Superior temporal gyrus (tissue), 1 donor: ENCODE data around the gene KCNMB1.

Source experiments
- DNase-seq: peaks from one replicate; pipeline ENCODE4 v3.0.0-alpha.2; 2016; ENCODE audit errors: extremely low spot score

The KCNMB1 gene

DNA sequence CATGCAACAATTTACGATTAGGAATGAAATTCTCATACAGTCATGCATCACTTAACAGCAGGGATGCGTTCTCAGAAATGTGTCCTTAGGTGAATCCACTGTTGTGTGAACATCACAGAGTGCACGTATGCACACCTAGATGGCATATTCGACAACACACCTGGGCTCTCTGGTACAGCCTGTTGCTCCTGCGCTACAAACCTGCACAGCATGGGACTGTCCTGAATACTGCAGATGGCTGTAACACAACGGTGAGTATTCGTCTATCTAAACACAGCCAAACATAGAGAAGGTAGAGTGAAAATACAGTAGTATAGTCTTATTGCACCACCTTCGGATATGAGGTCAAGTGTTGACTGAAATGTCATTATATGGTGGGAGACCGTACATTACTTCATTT, 47.6 kb downstream of the KCNMB1 start:
- DNase-seq, result no peak

DNA sequence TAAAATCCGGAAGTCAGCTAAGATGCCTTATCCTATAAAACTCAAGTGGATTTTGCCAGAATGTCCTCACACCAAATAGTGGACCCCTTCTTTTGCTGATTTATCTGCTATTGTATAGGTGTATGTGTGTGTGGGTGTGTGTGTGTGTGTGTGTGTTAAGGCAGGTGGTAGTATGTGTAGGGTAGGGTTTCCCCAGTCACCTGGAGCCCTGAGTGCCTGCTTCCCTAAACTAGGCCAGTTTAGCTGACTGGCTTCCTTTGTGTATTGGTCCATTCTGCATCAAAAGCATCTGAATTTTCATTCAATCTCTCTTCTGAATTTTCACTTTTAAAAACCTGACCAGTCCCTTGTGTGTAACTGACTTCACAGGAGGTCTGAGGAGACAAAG, 49.4 kb downstream of the KCNMB1 start:
- DNase-seq, result no peak

DNA sequence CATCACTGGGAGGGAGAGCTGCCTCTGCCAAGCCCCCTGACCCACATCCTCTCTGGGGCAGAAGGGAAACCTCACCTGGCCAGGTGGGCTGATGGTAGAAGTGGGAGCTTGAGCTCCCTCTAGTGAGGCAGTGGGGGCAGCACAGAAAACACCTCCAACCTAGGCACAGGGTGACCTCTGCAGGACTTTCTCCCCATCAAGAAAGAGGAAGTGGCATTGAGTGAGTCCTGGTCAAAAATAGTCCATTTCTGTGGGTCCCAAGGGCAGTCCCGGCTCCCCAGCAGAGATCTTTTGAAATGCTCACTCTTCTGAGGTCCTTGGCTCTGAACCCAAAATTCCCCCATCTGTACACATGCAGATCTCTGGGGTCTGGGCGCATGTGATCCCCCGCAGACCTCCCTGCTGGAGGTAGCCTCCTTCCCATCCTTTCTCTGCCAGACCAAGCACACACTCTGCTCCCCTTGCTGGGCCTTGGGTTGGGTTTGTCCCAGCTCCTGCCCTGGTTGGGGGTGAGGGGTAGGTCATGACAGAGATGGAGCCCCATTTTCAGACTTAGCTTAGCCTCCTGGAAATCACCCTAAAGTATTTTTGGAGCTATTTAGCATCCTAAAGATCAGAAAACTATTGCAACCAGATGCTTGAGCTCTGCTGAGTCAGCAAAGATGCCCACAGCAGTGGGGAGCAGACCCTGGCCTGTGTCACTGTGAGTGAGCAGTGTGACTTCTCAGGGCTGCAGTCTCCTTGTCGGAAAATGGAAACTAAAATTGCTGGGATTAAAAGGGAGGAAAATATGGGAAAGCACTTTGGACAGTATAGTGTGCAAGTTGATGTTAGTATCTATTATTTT, 50.0 kb downstream of the KCNMB1 start:
- no peak for DNase-seq

DNA sequence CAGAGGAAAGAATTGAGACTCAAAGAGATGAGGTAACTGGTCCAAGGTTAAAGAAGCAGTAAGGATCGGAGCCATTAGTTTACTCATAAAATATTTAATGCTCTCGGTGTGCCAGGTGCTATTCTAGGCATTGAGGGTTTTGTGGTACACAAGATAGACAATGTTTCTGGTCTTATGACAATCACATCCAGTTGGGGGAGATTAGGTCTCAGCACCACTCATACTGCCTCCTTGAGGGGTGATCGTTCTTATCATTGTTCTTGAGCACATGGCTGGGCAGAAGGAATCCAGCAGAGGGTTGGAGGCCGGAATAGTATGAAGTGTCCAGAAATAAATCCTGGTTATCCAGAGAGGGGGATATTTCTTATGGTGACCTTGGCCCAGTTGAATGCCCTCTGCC, 50.9 kb downstream of the KCNMB1 start:
- no peak for DNase-seq

DNA sequence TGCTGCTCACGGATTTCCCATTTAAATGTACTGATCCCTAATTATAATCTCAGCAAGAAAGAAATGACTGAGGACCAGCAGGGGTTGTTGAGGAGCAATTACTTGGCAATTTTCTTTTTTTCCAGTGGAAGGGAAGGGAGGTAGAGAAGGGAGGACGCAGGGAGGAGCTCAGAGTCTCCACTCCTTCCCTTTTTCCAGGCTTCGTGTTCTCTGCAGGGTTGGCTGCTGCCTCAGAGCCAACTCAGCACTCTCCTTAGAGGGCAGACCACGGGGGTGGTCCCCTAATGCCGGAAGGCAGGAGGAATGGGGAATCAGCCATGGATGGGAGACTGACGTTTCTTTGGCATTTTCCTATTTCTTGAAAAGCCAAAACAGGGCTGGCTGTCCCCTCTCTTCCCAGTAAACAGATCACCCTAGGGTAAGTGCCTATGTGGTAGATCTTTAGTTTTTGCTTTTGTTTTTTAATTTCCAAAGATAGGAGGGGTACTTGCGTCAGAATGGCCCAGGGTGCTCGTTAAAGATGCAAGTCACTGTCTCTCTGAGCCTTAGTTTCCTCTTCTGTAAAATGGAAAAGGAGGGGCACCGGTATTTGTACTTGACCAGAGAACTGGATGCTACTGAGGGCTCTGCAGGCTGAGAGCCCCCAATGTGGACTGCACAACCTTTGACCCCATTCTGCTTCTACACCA, 52.0 kb downstream of the KCNMB1 start:
- no peak for DNase-seq

DNA sequence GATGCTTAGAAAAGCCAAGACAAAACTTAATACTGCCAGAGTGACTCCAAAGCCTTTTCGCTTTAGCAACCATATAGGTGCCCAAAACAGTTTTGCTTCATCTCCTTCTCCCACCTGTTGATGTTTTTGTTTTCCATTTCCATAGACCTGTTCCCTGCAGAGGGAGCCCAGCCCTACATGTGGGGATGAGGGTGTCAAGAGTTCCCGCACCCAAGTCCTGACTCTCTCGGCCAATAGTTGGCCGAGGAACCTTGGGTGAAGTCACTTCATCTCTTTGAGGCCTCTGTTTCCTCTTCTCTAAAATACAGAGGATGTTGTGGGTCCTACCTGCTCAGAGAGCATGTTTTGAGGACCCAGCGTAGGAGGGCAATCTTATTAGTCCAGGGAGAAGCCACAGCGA, 53.1 kb downstream of the KCNMB1 start:
- DNase-seq, result no peak

DNA sequence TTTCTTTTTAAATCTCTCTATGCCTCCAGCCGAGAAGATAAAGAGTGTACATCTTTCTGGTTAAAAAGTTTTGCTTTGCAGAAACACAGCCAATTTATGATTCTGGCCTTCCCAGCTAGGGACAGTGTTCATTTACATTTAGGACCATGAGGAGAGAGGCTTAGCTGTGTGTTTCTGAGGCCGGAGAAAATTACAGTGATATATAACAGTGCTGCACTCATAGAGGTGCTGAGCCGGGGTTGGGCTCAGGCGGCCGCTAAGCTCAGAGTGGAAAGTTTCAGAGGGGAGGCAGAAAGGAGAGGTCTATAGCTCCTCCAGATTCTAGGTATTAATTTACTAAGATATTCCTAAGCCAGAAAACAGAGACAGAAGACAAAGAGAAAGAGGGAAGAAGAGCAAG, 54.5 kb downstream of the KCNMB1 start:
- DNase-seq, result no peak

DNA sequence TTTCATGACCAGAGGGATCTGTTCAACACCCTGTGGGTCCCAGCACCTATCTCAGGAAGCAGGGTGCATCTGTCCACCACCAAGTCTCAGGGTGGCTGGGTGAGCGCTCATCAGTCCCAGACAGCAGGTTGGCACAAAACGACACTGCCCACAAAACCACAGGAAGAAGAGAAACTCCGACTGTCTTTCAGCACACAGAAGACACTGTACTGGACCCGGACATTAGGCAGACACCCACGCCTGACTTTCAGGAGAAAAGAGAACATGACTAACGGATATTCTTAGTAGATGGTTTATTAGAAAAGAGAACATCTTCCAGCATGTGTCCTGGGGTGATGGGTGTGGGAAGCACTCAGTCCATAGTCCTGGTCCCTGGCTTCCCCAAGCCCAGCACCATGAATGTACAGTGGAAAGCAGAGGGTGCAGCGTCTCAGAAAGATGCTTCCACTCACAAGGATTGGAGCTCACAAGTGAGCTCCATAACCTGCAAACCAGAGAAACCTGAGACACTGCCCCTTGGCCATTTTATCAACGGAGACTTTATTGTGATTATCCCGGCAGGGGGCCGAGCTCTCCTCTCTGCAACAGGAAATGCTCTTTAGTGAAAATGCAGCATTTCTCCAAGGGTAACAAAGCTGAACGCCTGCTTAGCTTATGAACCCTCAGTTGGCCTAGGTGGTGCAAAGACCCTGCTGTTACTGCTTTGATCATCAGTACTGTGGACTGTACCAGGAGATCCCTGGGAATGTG, 55.8 kb downstream of the KCNMB1 start:
- DNase-seq, result no peak

DNA sequence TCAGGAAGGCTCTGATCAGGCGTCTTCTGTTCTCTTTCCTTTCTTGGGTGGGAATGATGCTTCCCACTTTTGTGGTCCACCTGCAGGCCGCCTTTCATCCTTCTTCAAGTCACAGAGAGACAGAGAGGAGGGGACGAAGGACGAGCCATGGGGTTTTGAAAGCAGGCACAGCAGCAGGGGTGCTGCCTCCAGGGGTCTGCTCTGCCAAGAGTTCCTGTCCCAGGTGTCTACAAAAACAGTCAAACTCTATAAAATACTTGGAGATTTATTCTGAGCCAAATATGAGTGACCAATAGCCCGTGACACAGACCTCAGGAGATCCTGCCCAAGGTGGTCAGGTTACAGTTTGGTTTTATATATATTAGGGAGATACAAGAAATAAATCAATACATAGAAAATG, 57.1 kb downstream of the KCNMB1 start:
- no peak for DNase-seq

DNA sequence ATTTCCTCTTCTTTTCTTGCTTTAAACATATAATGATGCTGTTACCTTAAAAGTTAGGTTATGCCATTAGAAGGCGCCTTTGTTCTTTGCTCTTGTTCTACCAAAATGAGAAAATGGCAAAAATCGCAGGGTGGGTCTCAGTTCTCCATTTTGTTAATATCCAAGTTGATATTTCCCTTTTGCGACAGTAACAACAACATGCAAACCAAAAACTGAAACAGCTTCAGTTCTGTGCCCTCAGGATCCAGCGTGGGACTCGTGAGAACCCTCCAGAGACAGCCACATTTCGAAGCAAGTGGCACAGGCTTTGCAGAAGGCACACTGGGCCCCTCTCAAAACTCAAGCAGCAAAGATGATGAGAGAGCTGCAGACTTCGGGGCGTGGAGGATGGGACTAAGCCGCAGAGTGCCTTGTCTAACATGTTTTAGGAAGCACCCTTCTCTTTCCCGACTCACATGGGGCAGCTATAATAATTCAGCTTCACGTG, 58.6 kb downstream of the KCNMB1 start:
- DNase-seq, result no peak

DNA sequence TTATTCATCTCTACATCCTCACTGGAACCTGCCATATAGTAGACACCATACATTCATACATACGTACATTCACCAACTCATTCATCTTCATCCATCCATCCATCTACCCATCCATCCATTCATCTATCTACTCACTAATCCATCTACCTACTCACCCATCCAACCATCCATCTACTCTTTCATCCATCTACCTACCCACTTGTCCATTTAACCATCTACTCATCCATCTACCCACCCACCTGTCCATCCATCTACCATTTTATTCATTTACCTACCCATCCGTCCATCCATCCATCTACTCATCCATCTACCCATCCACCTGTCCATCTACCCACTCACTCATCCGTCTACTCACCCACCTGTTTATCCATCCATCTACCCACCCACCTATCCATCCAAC, 59.6 kb downstream of the KCNMB1 start:
- DNase-seq, result no peak

DNA sequence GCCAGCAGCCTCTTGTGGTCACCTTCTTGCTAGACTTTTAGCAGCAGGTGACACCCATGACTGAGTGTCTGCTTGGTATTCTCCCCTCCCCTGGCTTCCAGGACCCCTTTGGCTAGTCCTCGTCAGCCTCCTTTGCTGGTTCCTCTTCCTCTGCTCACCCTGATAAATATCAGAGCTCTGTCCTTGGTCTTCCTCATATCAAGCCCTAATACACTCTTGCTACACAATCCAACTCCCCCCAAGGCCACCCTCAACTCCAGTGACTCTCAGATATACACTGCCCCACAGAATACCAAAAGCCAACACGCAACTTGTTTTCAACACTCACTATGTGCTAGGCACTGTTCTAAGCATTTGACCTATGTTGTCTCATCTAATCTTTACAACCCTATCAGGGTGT, 61.3 kb downstream of the KCNMB1 start:
- no peak for DNase-seq

DNA sequence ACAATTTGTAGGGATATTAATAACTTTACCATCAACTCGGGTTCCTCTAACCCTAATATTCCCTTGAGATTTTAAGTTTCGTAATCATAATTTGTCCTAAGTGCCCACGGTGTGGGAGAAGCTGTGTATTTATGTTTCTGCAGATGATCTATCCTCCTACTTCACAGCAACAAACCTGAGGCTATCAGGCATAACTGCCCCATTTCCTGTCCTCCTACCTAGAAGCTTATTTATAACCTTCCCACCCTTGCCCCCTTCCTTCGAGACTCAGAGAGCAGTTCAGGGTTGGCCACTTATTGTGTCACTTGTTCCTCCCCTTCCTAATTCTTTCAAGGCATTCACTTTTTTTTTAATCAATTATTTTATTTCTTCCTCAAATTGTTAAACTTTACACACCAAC, 62.0 kb downstream of the KCNMB1 start:
- DNase-seq, result no peak
